ENCODE measurements around the gene ERBB4. TPM values are rescaled to one million over a fixed set of nuclear protein-coding genes. Genes with fewer than 3 reads are reported as not detected.

ERBB4 gene
- total and polyA plus RNA-seq, 7 donors = under 0.01 to 0.33 (median 0.08) TPM; not detected in 1

DNA sequence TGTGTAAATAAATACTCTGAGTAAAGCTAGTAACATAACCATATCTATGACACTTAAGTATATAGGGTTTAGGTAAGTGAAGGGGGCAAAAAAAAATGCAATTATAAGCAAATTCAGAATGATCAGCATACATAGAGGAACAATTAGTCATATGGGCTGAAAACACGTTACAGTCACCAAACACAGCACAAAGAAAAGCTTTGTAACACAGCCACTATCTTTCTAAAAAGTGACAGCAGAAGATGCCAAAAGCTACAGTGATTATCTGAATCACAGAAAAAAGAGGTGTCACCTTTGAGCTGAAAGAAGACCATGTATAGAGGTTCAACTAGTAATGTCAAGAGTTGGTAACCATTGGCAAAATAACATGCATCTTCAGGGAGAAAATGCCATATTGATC lies 115.5 kb downstream of the ERBB4 start:
- Histone ChIP-seq H3K36me3 (no peaks in the 10 kb centered on the region), H3K27ac (no peak overlapping the region), H3K4me3 (no peak overlapping the region), H3K4me1 (no peaks in the 10 kb centered on the region), H3K9me3 (no peaks in the 10 kb centered on the region), H3K27me3 (no peaks in the 10 kb centered on the region)
- WGBS, 2 donors = 39 to 66% methylated on average over 1 of the region's 1 CpG
- TF ChIP-seq POLR2AphosphoS5 (IDR thresholded peaks at IDR 0.05) = no peak
- TF ChIP-seq POLR2A (IDR thresholded peaks at IDR 0.05) = no peak
- TF ChIP-seq EP300 (IDR thresholded peaks at IDR 0.05) = no peak
- TF ChIP-seq, protein P1, sequence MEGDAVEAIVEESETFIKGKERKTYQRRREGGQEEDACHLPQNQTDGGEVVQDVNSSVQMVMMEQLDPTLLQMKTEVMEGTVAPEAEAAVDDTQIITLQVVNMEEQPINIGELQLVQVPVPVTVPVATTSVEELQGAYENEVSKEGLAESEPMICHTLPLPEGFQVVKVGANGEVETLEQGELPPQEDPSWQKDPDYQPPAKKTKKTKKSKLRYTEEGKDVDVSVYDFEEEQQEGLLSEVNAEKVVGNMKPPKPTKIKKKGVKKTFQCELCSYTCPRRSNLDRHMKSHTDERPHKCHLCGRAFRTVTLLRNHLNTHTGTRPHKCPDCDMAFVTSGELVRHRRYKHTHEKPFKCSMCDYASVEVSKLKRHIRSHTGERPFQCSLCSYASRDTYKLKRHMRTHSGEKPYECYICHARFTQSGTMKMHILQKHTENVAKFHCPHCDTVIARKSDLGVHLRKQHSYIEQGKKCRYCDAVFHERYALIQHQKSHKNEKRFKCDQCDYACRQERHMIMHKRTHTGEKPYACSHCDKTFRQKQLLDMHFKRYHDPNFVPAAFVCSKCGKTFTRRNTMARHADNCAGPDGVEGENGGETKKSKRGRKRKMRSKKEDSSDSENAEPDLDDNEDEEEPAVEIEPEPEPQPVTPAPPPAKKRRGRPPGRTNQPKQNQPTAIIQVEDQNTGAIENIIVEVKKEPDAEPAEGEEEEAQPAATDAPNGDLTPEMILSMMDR (IDR thresholded peaks at IDR 0.05) = no peak
- no peak for DNase-seq
- intact Hi-C loops (cut with DNase I) = no loop called here

DNA sequence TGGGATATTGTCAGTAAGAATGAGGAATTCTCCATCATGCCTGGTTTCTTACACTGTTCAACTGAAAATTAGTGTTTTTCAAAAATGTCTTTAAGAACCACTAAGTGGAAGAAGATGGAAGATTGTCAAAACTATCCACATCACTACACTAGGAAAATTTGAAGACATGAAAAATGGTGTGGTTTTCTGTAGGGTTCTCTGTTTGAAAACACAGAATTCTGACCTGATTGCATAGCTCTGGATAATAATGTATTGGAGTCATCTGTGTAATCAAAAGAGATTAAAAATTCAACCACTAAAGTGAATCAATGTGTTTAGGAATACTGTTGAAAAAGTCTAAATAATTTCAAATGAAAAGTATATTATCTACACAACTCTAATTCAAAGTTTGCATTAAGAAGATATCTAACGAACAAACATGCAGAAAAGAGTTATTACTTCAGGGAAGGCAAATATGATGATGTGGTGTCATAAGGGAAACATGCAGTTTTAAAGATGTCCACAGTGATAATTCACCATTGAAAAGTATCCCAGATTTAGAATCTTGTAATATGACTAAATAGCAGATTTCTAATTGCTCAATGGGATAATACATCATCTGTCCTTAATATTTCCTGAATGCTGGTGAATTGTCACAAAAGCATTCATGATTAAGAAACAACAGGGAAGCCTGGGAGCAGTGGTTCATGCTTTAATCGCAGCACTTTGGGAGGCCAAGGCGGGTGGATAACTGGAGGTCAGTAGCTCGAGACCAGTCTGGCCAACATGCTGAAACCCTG lies 116.9 kb downstream of the ERBB4 start:
- intact Hi-C loops (cut with DNase I) = no loop called here
- WGBS, 2 donors = 79 to 86% methylated on average over 4 of the region's 4 CpGs
- H3K27me3 ChIP-seq = no peaks in the 10 kb centered on the region
- H3K4me3 ChIP-seq = no peak overlapping the region
- TF ChIP-seq POLR2AphosphoS5 (IDR thresholded peaks at IDR 0.05) = no peak
- TF ChIP-seq, protein P1 (IDR thresholded peaks at IDR 0.05) = no peak
- TF ChIP-seq EP300 (IDR thresholded peaks at IDR 0.05) = no peak
- no peak for TF ChIP-seq POLR2A (IDR thresholded peaks at IDR 0.05)
- H3K27ac ChIP-seq = no peak overlapping the region
- H3K4me1 ChIP-seq = no peaks in the 10 kb centered on the region
- DNase-seq = no peak
- no peaks in the 10 kb centered on the region for H3K36me3 ChIP-seq
- H3K9me3 ChIP-seq = no peaks in the 10 kb centered on the region

DNA sequence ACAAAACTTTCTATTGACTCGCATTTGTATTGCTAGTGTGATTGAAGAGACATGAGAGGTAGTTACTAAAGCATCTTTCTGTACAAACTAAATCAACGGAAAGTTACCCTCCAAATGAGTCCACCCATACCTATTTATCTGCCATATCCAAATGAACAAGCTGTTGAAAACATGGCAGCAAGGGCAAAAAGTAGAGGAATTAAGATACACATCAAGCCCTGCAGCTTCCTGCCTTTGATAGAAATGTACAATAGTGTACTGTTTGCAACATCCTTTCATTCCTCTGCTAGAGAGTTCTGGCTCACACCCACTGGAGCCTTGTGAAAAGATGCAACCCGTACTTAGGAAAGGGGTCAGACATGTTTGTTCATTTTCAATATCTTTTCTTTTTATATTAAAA lies 122.5 kb downstream of the ERBB4 start:
- H3K4me3 ChIP-seq = no peak overlapping the region
- TF ChIP-seq POLR2A (IDR thresholded peaks at IDR 0.05) = no peak
- no peak for TF ChIP-seq EP300 (IDR thresholded peaks at IDR 0.05)
- TF ChIP-seq, protein P1 (IDR thresholded peaks at IDR 0.05) = no peak
- no peak for TF ChIP-seq POLR2AphosphoS5 (IDR thresholded peaks at IDR 0.05)
- DNase-seq = no peak
- H3K36me3 ChIP-seq = no peaks in the 10 kb centered on the region
- H3K27ac ChIP-seq = no peak overlapping the region
- 78 to 80% methylated on average over 3 of the region's 3 CpGs for WGBS, 2 donors
- no peaks in the 10 kb centered on the region for H3K9me3 ChIP-seq
- no peaks in the 10 kb centered on the region for H3K27me3 ChIP-seq
- no peaks in the 10 kb centered on the region for H3K4me1 ChIP-seq
- intact Hi-C loops (cut with DNase I) = no loop called here

DNA sequence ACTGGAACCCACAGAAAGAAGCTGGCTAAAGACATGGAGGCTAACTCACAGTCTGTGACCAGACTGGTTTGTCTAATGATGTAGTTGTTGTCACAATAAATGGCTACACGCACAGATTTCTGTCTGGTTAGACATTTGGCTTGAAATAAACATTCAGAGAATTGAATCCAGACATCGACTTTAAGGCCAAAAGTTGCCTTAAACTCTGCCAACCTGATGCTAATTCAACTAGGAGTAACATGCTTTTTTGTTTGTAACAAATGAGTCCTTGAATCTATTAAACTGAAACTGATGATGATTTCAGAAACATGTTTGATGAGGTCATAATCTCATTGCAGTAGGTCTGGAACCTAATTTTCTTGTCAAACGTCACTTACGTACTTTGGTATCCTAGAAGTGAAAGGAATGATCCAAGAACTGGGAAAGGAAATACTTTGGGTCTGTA lies 123.8 kb downstream of the ERBB4 start:
- no peak for DNase-seq
- Histone ChIP-seq H3K9me3 (no peaks in the 10 kb centered on the region), H3K4me3 (no peak overlapping the region), H3K36me3 (no peaks in the 10 kb centered on the region), H3K4me1 (no peaks in the 10 kb centered on the region), H3K27ac (no peak overlapping the region), H3K27me3 (no peaks in the 10 kb centered on the region)
- TF ChIP-seq POLR2A (IDR thresholded peaks at IDR 0.05) = no peak
- no peak for TF ChIP-seq EP300 (IDR thresholded peaks at IDR 0.05)
- TF ChIP-seq POLR2AphosphoS5 (IDR thresholded peaks at IDR 0.05) = no peak
- TF ChIP-seq, protein P1 (IDR thresholded peaks at IDR 0.05) = no peak
- 64 to 75% methylated on average over 4 of the region's 4 CpGs for WGBS, 2 donors
- intact Hi-C loops (cut with DNase I) = no loop called here
